HL-60/S4 treated with phorbol 12-myristate 13-acetate at 8.2 ng/mL for 4 days and 3 days (cell line): ENCODE measurements around the gene AOAH.
"Not testable (repeated sequence)": the region's sequence is repeated elsewhere in the genome, so short reads cannot be mapped to it uniquely, and the experiment has no call there.

ENCODE experiments used
- in situ Hi-C: fragments of 300-500 bp; cut with MboI; formaldehyde crosslinking; loops from 2 replicates; pipeline ENCODE4 v1.15.0; 2022; ENCODE audit warnings: low sequenced_read_pairs

The AOAH gene

DNA sequence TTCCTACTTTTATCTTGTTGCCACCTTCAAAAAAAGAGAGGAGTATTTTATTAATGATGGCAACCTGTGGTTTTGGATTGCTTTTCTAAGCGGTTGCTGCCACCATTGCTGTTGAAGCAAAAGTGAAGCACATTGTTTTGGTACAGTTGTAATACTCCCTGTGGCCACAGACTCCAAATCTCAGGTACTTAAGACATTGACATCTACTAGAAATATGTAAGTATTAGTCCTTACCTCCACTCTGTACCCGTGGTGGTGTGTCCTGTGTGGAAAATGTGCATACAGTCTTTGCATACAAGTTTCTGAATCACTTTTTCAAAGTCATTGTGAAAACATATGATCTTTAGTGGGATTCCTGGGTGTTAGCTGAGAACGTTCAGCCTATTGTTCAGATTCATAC lies 248.9 kb downstream of the AOAH start:
- in situ Hi-C loops: loop anchor here (10.0 kb wide), 1 partner anchor 729 kb away; no protein-coding TSS in a partner anchor

DNA sequence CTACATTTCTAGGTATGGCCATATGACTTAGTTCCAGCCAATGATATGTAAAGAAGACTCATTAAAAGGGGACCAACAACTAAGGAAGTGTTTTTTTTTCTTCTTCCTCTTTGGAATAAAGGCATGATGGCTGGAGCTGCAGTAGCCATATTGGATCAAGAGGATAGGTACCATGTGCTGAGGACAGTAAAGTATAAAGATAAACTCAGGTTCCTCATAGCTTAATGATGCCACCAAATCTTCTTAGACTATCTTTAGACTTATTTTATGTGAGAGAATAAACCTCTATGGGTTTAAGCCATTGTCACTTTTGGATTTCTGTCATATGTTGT lies 249.3 kb downstream of the AOAH start:
- in situ Hi-C loops: loop anchor here (10.0 kb wide), 1 partner anchor 730 kb away; no protein-coding TSS in a partner anchor

DNA sequence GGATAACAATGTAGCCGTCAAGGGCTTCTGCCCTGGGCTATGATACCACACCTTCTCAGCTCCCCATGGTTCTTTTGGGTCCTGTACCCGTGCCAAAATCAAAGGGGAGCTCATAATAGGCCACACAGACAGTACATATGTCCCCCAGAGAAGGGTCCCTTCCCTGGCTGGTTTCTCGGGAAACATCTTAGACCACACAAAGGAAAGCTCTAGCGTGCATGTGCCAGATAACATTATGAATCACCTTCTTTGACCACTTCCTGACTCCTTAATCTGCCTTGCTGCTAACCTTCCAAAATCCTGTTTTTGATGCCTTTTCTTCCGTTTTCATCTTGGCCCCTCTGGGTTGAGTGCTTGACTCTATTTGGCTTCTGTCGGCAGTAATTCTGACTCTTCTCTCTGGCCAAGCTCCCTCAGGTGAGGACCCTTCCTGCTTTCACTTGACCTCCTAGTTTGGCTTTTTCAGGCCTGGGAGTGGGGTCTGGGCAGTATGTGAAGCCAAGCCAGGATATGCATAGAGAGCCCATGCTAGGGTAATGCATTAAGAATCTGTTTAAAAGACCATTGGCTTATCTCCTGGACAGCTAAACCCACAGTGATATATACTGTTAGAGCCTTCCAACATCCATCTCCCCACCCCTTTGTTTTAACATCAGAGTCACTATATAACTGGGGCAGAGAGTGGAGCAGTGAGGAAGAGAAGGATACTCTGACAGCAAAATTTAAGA lies 249.8 kb downstream of the AOAH start:
- in situ Hi-C loops: loop anchor here (10.0 kb wide), 1 partner anchor 730 kb away; no protein-coding TSS in a partner anchor

DNA sequence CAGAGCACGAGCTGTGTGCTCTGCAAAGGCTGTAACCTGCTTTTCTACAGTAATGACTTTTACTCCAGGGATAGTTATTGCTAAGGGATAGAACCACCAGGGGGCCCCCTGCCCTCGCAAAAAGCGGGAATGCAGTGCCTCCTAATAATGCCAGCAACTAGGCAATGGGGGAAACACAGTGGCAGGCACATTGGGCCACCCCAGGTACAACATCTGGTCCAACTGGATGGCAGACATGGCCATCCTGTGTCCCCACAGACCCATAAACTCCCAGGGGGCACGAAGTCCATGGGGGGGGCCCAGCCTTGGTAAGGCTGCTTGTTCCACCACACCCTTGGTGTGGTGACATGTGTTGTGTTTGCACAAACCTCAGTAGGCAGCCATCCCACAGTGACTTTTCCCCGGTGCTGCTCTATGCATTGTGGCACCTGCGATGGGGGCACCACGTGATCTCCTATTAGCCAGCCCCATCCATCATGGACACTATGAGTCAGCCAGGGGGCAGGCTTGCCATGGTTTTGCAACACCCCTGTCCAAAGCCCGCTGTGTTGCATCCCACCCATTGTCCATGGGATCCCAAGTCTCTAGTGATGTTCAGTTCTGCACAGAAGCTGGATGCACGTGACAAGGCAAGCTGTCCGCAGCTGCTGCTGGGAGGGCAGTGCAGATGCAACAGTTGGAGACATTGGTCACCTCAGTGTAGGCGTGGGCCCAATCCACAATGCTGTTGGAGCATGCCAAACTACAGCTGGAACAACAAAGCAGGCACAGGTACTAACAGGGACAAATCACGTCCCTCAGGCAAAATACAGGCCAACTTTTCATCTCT lies 250.6 kb downstream of the AOAH start:
- in situ Hi-C loops: loop anchor here (10.0 kb wide), 1 partner anchor 731 kb away; no protein-coding TSS in a partner anchor

DNA sequence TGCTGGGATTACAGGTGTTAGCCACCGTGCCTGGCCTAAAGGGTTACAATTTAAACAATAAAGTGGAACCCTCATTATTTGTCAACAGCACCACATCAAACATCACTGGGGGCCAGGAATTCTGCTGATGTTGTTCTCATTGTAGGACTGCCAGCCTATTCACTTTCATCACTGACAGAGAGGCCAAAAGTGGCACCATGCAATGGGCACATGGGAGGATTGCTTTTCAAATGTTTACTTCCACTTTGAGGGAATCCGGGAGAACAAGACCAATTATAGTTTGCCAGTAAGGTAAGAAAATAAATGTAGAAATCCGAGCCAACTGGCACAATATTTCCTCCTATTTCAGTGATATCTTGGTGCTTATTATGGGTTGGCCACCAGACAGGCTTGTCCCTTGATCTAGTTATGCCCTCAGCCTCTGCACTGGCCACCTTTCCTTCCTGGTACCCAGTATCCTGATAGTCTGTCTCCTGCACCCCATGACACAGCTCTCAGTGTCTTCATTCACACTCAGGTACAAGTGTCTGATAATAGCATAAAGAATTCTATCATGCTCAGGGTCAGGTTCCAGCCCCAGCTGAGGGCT lies 252.1 kb downstream of the AOAH start:
- in situ Hi-C loops: loop anchor here (10.0 kb wide), 1 partner anchor 733 kb away; no protein-coding TSS in a partner anchor

DNA sequence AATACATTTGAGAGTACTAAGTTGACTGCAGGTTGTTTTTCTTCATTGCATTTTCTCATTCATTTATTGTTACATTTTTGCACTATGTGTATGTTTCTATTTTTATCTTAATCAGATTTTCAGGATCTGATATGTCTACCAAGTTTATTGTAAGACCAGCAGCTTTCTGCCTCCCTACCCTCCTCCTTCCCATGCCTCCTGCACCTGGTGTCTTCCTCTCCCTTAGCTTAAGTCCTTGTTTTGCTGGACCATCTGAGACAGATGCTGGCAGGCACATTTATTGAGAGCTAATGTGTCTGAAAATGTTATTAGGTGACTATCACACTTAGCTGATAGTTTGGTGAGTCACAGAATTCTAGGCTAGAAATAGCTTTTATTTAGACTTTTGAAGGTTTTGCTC lies 255.1 kb downstream of the AOAH start:
- in situ Hi-C loops: no loop called here

DNA sequence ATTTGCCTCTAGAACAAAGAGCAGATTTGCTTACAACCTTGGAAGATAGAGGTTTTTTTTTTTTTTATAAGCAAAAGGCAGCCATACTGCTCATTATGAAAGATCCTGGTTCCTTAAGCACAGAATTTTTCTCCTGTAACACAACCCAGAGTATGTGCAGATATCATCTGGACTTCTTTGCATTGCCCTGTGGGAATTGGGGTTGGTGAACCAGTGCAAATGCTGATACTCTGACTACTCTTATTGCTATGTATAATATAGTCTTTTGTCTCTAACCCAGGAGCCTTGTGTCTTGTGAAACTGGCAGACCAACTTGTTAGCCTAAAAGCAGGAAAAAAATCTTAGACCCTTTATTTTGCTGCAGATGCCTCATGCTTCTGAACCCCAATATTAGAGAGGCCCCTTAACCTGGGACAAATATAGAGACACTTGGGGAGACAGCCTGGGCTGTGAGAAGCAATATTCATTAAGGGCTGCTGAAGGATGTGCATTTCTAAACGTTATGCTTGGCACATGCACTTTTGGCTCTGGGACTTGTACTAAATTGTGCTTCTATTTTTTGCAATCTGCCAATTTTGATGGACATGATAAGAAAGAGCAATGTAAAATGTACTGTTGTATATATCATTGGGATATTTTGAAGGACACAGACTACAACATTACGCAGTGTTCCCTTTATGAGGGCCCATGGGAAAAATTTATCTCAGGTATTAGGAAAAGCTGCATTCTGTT lies 255.8 kb downstream of the AOAH start:
- in situ Hi-C loops: no loop called here

DNA sequence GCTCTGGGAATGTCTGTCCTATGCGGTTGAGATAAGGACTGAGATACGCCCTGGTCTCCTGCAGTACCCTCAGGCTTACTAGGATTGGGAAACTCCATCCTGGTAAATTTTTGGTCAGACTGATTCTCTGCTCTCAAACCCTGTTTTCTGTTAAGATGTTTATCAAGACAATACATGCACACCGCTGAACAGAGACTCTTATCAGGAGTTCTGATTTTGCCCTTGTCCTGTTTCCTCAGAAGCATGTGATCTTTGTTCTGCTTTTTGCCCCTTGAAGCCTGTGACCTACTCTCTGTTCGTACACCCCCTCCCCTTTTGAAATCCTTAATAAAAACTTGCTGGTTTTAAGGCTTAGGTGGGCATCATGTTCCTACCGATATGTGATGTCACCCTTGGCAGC lies 258.3 kb downstream of the AOAH start:
- in situ Hi-C loops: not testable (repeated sequence)

DNA sequence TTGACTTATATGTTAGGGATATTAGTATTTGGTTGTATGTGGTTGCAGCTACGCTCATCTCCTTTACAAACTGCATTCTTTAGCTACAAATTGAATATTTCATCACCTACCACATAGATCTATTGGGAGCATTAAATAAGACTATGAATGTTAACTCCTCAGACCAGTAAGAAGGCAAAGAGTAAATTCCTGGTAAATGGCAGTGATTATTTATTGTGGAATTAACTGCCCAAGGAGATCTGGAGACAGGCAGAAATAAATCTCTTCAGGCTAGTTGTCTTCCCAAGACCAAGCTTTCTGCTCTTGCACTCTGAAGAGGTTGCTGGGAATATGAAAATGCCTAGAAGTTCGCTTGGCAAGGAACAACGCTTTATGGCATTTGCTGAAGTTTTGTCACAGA lies 260.0 kb downstream of the AOAH start:
- in situ Hi-C loops: no loop called here
